Measurements from ENCODE around the gene LRRC17. TPM values are rescaled to one million over a fixed set of nuclear protein-coding genes. Genes with fewer than 3 reads are reported as not detected.

LRRC17 gene
- total RNA-seq, 1 experiment from 2014 or later: 0.42 TPM

- no TSS peak for BruUV-seq (replicated peaks)
- no peak for DNase-seq
- intact Hi-C loops (cut with micrococcal nuclease; ENCODE audit: unreplicated experiment): loop anchor here (10.0 kb wide), 2 partner anchors 104 to 154 kb away; no protein-coding TSS in a partner anchor
- Mint-ChIP-seq H3K27ac (ENCODE audit: unreplicated experiment) (no peak overlapping the region), H3K4me1 (ENCODE audit: low read depth, unreplicated experiment) (peaks cover 10% of the 10 kb centered on the region), H3K9me3 (ENCODE audit: low read depth, unreplicated experiment) (no peaks in the 10 kb centered on the region), H3K4me3 (ENCODE audit: low read depth, unreplicated experiment) (no peak overlapping the region), H3K27me3 (ENCODE audit: unreplicated experiment) (no peaks in the 10 kb centered on the region), H3K36me3 (ENCODE audit: insufficient read depth, unreplicated experiment) (no peaks in the 10 kb centered on the region)
- TF ChIP-seq CTCF (IDR thresholded peaks at IDR 0.05; ENCODE audit: unreplicated experiment): no peak
- CTCF ChIA-PET: no interaction called here
Measured at GRCh38 chr7:102918845-102919244, 6.0 kb downstream of the LRRC17 start.

GRCh38 chr7:102925976-102926782, 13.4 kb downstream of the LRRC17 start:
- no peak overlapping the region for H3K27ac Mint-ChIP-seq (ENCODE audit: unreplicated experiment)
- no peaks in the 10 kb centered on the region for H3K27me3 Mint-ChIP-seq (ENCODE audit: unreplicated experiment)
- no peak overlapping the region for H3K4me3 Mint-ChIP-seq (ENCODE audit: low read depth, unreplicated experiment)
- no TSS peak for BruUV-seq (replicated peaks)
- no peak for DNase-seq
- CTCF ChIA-PET: interaction anchor here (0.6 to 0.8 kb wide), 2 partner anchors 10 to 17 kb away, joined by 3 to 5 read pairs; no protein-coding TSS in a partner anchor
- H3K36me3 Mint-ChIP-seq (ENCODE audit: insufficient read depth, unreplicated experiment): no peaks in the 10 kb centered on the region
- no peaks in the 10 kb centered on the region for H3K9me3 Mint-ChIP-seq (ENCODE audit: low read depth, unreplicated experiment)
- TF ChIP-seq CTCF (IDR thresholded peaks at IDR 0.05; ENCODE audit: unreplicated experiment): no peak
- H3K4me1 Mint-ChIP-seq (ENCODE audit: low read depth, unreplicated experiment): peaks cover 23% of the 10 kb centered on the region
- intact Hi-C loops (cut with micrococcal nuclease; ENCODE audit: unreplicated experiment): no loop called here

GRCh38 chr7:102926783-102927140, 14.0 kb downstream of the LRRC17 start:
- DNase-seq: no peak
- peaks cover 23% of the 10 kb centered on the region for H3K4me1 Mint-ChIP-seq (ENCODE audit: low read depth, unreplicated experiment)
- no peak overlapping the region for H3K4me3 Mint-ChIP-seq (ENCODE audit: low read depth, unreplicated experiment)
- intact Hi-C loops (cut with micrococcal nuclease; ENCODE audit: unreplicated experiment): no loop called here
- H3K36me3 Mint-ChIP-seq (ENCODE audit: insufficient read depth, unreplicated experiment): no peaks in the 10 kb centered on the region
- CTCF ChIA-PET: interaction anchor here (0.8 kb wide), 1 partner anchor 11 kb away, joined by 5 read pairs; no protein-coding TSS in a partner anchor
- no peak overlapping the region for H3K27ac Mint-ChIP-seq (ENCODE audit: unreplicated experiment)
- no TSS peak for BruUV-seq (replicated peaks)
- no peak for TF ChIP-seq CTCF (IDR thresholded peaks at IDR 0.05; ENCODE audit: unreplicated experiment)
- no peaks in the 10 kb centered on the region for H3K9me3 Mint-ChIP-seq (ENCODE audit: low read depth, unreplicated experiment)
- no peaks in the 10 kb centered on the region for H3K27me3 Mint-ChIP-seq (ENCODE audit: unreplicated experiment)

- H3K9me3 Mint-ChIP-seq (ENCODE audit: low read depth, unreplicated experiment): no peaks in the 10 kb centered on the region
- H3K4me1 Mint-ChIP-seq (ENCODE audit: low read depth, unreplicated experiment): peaks cover 23% of the 10 kb centered on the region
- intact Hi-C loops (cut with micrococcal nuclease; ENCODE audit: unreplicated experiment): no loop called here
- no peak overlapping the region for H3K4me3 Mint-ChIP-seq (ENCODE audit: low read depth, unreplicated experiment)
- no peak for DNase-seq
- no peak for TF ChIP-seq CTCF (IDR thresholded peaks at IDR 0.05; ENCODE audit: unreplicated experiment)
- BruUV-seq (replicated peaks): no TSS peak
- no peaks in the 10 kb centered on the region for H3K27me3 Mint-ChIP-seq (ENCODE audit: unreplicated experiment)
- no peak overlapping the region for H3K27ac Mint-ChIP-seq (ENCODE audit: unreplicated experiment)
- CTCF ChIA-PET: interaction anchor here (0.8 kb wide), 1 partner anchor 11 kb away, joined by 5 read pairs; no protein-coding TSS in a partner anchor
- no peaks in the 10 kb centered on the region for H3K36me3 Mint-ChIP-seq (ENCODE audit: insufficient read depth, unreplicated experiment)
Measured at GRCh38 chr7:102927312-102927933, 14.6 kb downstream of the LRRC17 start.
